ENCODE results near the gene GUCY1A1.

- TF ChIP-seq CTCF (conservative IDR thresholded peaks at IDR 0.05; ENCODE audit: low read depth, low read length), result no peak
- no peak for TF ChIP-seq EZH2phosphoT487 (IDR thresholded peaks at IDR 0.05; ENCODE audit: borderline replicate concordance, low read length)
These were observed 82.4 kb downstream of the GUCY1A1 start for GRCh38 chr4:155749041-155749440.

Measured in PC-3 (cell line).